ENCODE measurements around the gene FAM20A.

The FAM20A gene

GRCh38 chr17:68570526-68570925 lies 30.6 kb downstream of the FAM20A start:
- no peaks in the 10 kb centered on the region for H3K36me3 Mint-ChIP-seq (ENCODE audit: low read depth)
- ATAC-seq: no peak
- H3K27ac Mint-ChIP-seq: no peak overlapping the region
- H3K9me3 Mint-ChIP-seq: no peaks in the 10 kb centered on the region
- H3K4me1 Mint-ChIP-seq: no peaks in the 10 kb centered on the region
- H3K4me3 Mint-ChIP-seq: no peak overlapping the region
- no peak for DNase-seq
- H3K27me3 Mint-ChIP-seq: peaks cover 5% of the 10 kb centered on the region

GRCh38 chr17:68569346-68569745 lies 31.8 kb downstream of the FAM20A start:
- no peak overlapping the region for H3K27ac Mint-ChIP-seq
- H3K36me3 Mint-ChIP-seq (ENCODE audit: low read depth): no peaks in the 10 kb centered on the region
- ATAC-seq (no peak), DNase-seq (no peak)
- no peak overlapping the region for H3K4me3 Mint-ChIP-seq
- no peaks in the 10 kb centered on the region for H3K9me3 Mint-ChIP-seq
- H3K4me1 Mint-ChIP-seq: no peaks in the 10 kb centered on the region
- H3K27me3 Mint-ChIP-seq: peaks cover 5% of the 10 kb centered on the region

- no peaks in the 10 kb centered on the region for H3K9me3 Mint-ChIP-seq
- no peaks in the 10 kb centered on the region for H3K36me3 Mint-ChIP-seq (ENCODE audit: low read depth)
- H3K27me3 Mint-ChIP-seq: peaks cover 5% of the 10 kb centered on the region
- no peak overlapping the region for H3K27ac Mint-ChIP-seq
- no peak overlapping the region for H3K4me3 Mint-ChIP-seq
- H3K4me1 Mint-ChIP-seq: no peaks in the 10 kb centered on the region
- DNase-seq (no peak), ATAC-seq (no peak)
Observed at GRCh38 chr17:68568581-68568980, 32.6 kb downstream of the FAM20A start.

GRCh38 chr17:68567581-68567980 lies 33.6 kb downstream of the FAM20A start:
- H3K27ac Mint-ChIP-seq: no peak overlapping the region
- no peaks in the 10 kb centered on the region for H3K4me1 Mint-ChIP-seq

GRCh38 chr17:68567035-68567434 lies 34.1 kb downstream of the FAM20A start:
- Mint-ChIP-seq H3K4me1 (no peaks in the 10 kb centered on the region), H3K36me3 (ENCODE audit: low read depth) (no peaks in the 10 kb centered on the region), H3K27me3 (peaks cover 5% of the 10 kb centered on the region), H3K4me3 (no peak overlapping the region), H3K27ac (no peak overlapping the region), H3K9me3 (no peaks in the 10 kb centered on the region)
- ATAC-seq (no peak), DNase-seq (no peak)

More at GRCh38 chr17:68567581-68567980, 33.6 kb downstream of the FAM20A start:
- peaks cover 5% of the 10 kb centered on the region for H3K27me3 Mint-ChIP-seq
- ATAC-seq (no peak), DNase-seq (no peak)
- no peaks in the 10 kb centered on the region for H3K9me3 Mint-ChIP-seq
- no peak overlapping the region for H3K4me3 Mint-ChIP-seq
- H3K36me3 Mint-ChIP-seq (ENCODE audit: low read depth): no peaks in the 10 kb centered on the region

GRCh38 chr17:68566442-68566738 lies 34.8 kb downstream of the FAM20A start:
- Mint-ChIP-seq H3K27ac (no peak overlapping the region), H3K4me3 (no peak overlapping the region)

GRCh38 chr17:68565661-68566441 lies 35.3 kb downstream of the FAM20A start:
- Mint-ChIP-seq H3K9me3 (no peaks in the 10 kb centered on the region), H3K36me3 (ENCODE audit: low read depth) (no peaks in the 10 kb centered on the region), H3K4me3 (no peak overlapping the region), H3K27me3 (peaks cover 5% of the 10 kb centered on the region), H3K27ac (no peak overlapping the region), H3K4me1 (no peaks in the 10 kb centered on the region)
- ATAC-seq: no peak
- no peak for DNase-seq

More at GRCh38 chr17:68566442-68566738, 34.8 kb downstream of the FAM20A start:
- ATAC-seq: no peak
- DNase-seq: no peak
- Mint-ChIP-seq H3K4me1 (no peaks in the 10 kb centered on the region), H3K36me3 (ENCODE audit: low read depth) (no peaks in the 10 kb centered on the region), H3K9me3 (no peaks in the 10 kb centered on the region), H3K27me3 (peaks cover 5% of the 10 kb centered on the region)

- Mint-ChIP-seq H3K36me3 (ENCODE audit: low read depth) (no peaks in the 10 kb centered on the region), H3K27ac (no peak overlapping the region), H3K4me3 (no peak overlapping the region), H3K4me1 (no peaks in the 10 kb centered on the region), H3K9me3 (no peaks in the 10 kb centered on the region), H3K27me3 (peaks cover 5% of the 10 kb centered on the region)
- DNase-seq (no peak), ATAC-seq (no peak)
Observed at GRCh38 chr17:68564415-68565111, 36.6 kb downstream of the FAM20A start.

- no peaks in the 10 kb centered on the region for H3K4me1 Mint-ChIP-seq
- H3K27ac Mint-ChIP-seq: no peak overlapping the region
- DNase-seq (no peak), ATAC-seq (no peak)
- no peak overlapping the region for H3K4me3 Mint-ChIP-seq
- peaks cover 5% of the 10 kb centered on the region for H3K27me3 Mint-ChIP-seq
- no peaks in the 10 kb centered on the region for H3K36me3 Mint-ChIP-seq (ENCODE audit: low read depth)
- no peaks in the 10 kb centered on the region for H3K9me3 Mint-ChIP-seq
Observed at GRCh38 chr17:68562736-68563135, 38.4 kb downstream of the FAM20A start.

- no peak overlapping the region for H3K27ac Mint-ChIP-seq
- H3K9me3 Mint-ChIP-seq: no peaks in the 10 kb centered on the region
- ATAC-seq (no peak), DNase-seq (no peak)
- no peaks in the 10 kb centered on the region for H3K36me3 Mint-ChIP-seq (ENCODE audit: low read depth)
- H3K4me3 Mint-ChIP-seq: no peak overlapping the region
- H3K4me1 Mint-ChIP-seq: no peaks in the 10 kb centered on the region
- peaks cover 5% of the 10 kb centered on the region for H3K27me3 Mint-ChIP-seq
Observed at GRCh38 chr17:68560966-68561720, 40.0 kb downstream of the FAM20A start.

- ATAC-seq (no peak), DNase-seq (no peak)
- no peaks in the 10 kb centered on the region for H3K36me3 Mint-ChIP-seq (ENCODE audit: low read depth)
- H3K9me3 Mint-ChIP-seq: no peaks in the 10 kb centered on the region
- H3K27ac Mint-ChIP-seq: no peak overlapping the region
- no peaks in the 10 kb centered on the region for H3K4me1 Mint-ChIP-seq
- H3K27me3 Mint-ChIP-seq: no peaks in the 10 kb centered on the region
- no peak overlapping the region for H3K4me3 Mint-ChIP-seq
Observed at GRCh38 chr17:68559316-68559715, 41.9 kb downstream of the FAM20A start.

- DNase-seq (no peak), ATAC-seq (no peak)
- H3K36me3 Mint-ChIP-seq (ENCODE audit: low read depth): no peaks in the 10 kb centered on the region
- no peaks in the 10 kb centered on the region for H3K4me1 Mint-ChIP-seq
- H3K4me3 Mint-ChIP-seq: no peak overlapping the region
- no peaks in the 10 kb centered on the region for H3K27me3 Mint-ChIP-seq
- H3K9me3 Mint-ChIP-seq: no peaks in the 10 kb centered on the region
- H3K27ac Mint-ChIP-seq: no peak overlapping the region
Observed at GRCh38 chr17:68556551-68556950, 44.6 kb downstream of the FAM20A start.

GRCh38 chr17:68544111-68544915 lies 56.9 kb downstream of the FAM20A start:
- Mint-ChIP-seq H3K4me3 (no peak overlapping the region), H3K4me1 (no peaks in the 10 kb centered on the region), H3K27ac (no peak overlapping the region), H3K27me3 (no peaks in the 10 kb centered on the region), H3K9me3 (no peaks in the 10 kb centered on the region), H3K36me3 (ENCODE audit: low read depth) (peaks cover 6% of the 10 kb centered on the region)
- ATAC-seq: no peak
- DNase-seq: no peak

GRCh38 chr17:68542698-68543463 lies 58.3 kb downstream of the FAM20A start:
- Mint-ChIP-seq H3K9me3 (no peaks in the 10 kb centered on the region), H3K36me3 (ENCODE audit: low read depth) (peaks cover 6% of the 10 kb centered on the region), H3K27me3 (no peaks in the 10 kb centered on the region), H3K27ac (no peak overlapping the region), H3K4me3 (no peak overlapping the region), H3K4me1 (no peaks in the 10 kb centered on the region)
- DNase-seq (no peak), ATAC-seq (no peak)

Data from activated naive CD8-positive, alpha-beta T cell treated with anti-CD3 and anti-CD28 coated beads, Interleukin-2, amount 50 U/mL, for 24 hours (primary cell).